GM12891 (cell line): ENCODE measurements around the gene IQSEC3.
A peak's percentile ranks its signal among the peaks of the same experiment; 100 is the strongest.
"Not testable (repeated sequence)": the region's sequence is repeated elsewhere in the genome, so short reads cannot be mapped to it uniquely, and the experiment has no call there.

ENCODE experiments used
- DNase-seq: peaks from one replicate; pipeline ENCODE4 v3.0.0; 2011; ENCODE audit warnings: low spot score; ENCODE audit not compliant: insufficient read length
- FAIRE-seq: peaks from 2 replicates; lab custom pipeline; 2011; peaks lifted over from hg19 to GRCh38; lab: Jason Lieb, UNC
- PAX5 ChIP-seq: IDR thresholded peaks from 2 replicates; pipeline ENCODE4 v1.6.1; 2011; ENCODE audit warnings: low read length, moderate library complexity, mild to moderate bottlenecking; ENCODE audit not compliant: insufficient read depth, severe bottlenecking
- POLR2A ChIP-seq: IDR thresholded peaks from 2 replicates; pipeline ENCODE4 v1.6.1; 2011; ENCODE audit warnings: low read depth, low read length, control low read depth
- POLR2AphosphoS5 ChIP-seq: IDR thresholded peaks from 2 replicates; pipeline ENCODE4 v1.6.1; 2011; ENCODE audit warnings: low read depth, low read length, control low read depth
- POU2F2 ChIP-seq: IDR thresholded peaks from 2 replicates; pipeline ENCODE4 v1.6.1; 2011; ENCODE audit warnings: low read depth, mild to moderate bottlenecking, control low read depth, low read length, moderate library complexity
- SPI1 ChIP-seq: IDR thresholded peaks from 2 replicates; pipeline ENCODE4 v1.6.1; 2011; ENCODE audit warnings: low read depth, low read length, control low read depth
- TAF1 ChIP-seq: IDR thresholded peaks from 2 replicates; pipeline ENCODE4 v1.6.1; 2011; ENCODE audit warnings: low read depth, low read length, control low read depth

Gene IQSEC3

DNA sequence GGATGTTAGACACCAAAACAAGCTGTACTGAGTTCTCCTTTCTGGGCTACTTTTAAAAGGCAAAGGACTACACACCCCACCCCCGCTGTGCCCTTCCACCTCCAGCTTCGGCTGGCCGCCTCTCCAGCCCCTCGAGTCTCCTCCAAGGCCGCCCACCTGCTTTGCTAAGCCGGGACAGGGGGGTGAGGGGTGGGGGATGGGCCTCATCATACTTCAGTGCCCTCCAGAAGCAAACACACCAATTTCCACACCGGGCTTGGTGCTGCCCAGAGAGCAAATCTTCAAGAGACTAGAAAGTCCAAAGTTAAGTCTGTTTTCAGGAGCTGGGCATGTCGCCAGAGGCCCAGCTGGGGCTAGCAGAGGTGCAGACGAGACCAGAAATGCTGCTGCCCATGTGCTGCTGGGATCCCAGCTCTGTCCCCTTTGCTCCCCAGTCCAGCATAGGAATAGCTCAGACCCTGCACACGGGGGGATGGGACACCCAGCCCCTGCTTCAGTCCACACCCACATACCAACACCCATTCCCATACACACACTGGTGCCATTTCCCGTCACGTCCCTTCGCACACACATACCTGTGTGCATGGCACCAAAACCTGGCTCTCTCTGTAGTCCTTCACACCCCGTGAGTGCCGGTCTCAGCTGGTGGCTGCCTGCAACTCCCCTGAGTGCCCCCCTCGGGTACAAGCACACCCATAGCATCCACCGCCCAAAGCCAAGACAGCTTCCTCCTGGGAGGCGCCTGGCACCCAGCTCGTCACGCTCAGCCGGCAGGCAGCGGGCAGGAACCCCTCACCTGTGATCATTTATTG, 146.4 kb downstream of the IQSEC3 start:
- DNase-seq, result no peak

DNA sequence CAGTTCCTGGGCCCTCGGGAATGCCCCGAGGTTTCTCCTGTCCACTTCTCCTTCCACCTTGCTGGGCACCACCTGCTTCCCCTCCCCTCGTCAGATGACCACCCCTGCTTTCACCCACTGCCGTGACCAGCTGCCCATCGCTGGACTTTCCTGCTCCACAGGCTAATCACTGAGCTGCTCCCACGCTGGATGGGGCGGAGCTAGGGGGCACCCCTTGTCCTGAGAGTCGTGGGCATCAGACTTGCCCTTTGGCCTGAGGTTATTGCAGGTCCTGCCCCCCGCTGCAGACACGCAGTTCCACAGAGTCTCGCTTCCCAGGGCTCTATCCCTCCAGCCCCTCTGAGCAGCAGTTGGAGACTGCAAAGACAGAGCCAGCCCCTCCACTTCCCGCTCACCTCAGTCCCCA, 147.0 kb downstream of the IQSEC3 start:
- no peak for DNase-seq
- TF ChIP-seq POLR2A, result no peak
- no peak for TF ChIP-seq SPI1
- TF ChIP-seq POLR2AphosphoS5, result no peak
- no peak for TF ChIP-seq TAF1
- no peak for TF ChIP-seq POU2F2
- no peak for TF ChIP-seq PAX5
- no peak for FAIRE-seq

More for the DNA sequence above, 146.4 kb downstream of the IQSEC3 start:
- TF ChIP-seq SPI1 (no peak), POU2F2 (no peak), PAX5 (no peak), TAF1 (no peak), POLR2AphosphoS5 (no peak), POLR2A (no peak)
- FAIRE-seq, result peak; percentile 5

DNA sequence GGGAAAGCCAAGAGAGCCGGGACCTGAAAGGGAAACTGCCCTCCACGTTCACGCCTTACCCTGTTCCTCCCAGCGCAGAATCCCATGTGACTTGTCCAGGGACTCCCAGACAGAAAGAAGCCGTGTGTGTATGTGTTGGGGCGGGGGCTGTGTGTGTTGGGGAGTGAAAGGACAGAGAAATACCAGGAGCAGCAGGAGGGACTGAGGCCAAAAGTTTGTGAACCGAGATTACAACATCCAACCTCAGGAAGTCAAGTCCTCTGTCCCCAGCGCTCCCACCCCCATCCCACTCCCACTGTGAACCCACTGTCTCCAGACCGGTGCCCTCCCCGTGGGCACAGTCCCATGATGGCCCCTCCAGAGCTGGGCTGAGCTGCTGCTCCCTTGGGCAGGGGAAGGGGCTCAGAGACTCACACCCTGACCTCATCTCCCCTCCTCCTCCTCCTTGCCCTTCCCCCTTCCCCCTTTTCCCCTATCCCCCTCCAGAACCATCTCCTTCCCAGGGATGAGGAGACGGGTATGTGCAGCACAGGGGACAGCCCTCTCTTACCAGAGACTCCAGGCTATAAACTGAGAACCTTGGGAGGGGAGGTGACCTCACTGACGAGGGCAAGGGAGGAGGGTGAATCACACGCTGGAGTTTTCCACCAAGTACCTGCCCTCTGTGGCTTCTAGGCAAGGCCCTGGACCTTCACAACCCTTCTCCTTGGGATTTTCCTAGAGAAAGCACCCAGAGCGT, 147.6 kb downstream of the IQSEC3 start, which contains the start of gene SLC6A12:
TSS of gene SLC6A12 (minus strand) at position 155 of the 739 bp plus-strand sequence. CDS start 4,171 bp downstream, outside the sequence.
- DNase-seq (no peak), FAIRE-seq (no peak)
- TF ChIP-seq POLR2AphosphoS5 (no peak), TAF1 (no peak), POU2F2 (no peak), POLR2A (no peak), PAX5 (no peak), SPI1 (no peak)

DNA sequence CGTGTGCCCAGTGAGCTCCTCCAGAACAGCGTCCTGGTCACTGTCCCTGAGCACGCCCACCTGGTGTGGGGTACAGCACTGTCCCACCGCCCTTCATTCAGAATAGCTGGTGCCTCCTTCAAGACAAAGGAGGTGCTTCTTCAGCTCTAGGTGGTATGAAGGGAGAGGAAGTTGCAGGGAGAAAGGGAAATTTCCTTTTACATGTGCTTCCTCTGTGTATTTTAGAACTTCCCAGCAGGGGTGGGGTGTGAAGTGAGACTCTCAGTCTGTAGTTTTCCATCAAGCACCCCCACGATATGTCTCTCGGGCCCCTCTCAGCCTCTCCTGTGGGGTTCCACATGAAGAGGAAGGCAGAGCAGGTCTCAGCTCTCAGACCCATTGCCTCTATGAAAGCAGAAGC, 148.5 kb downstream of the IQSEC3 start:
- FAIRE-seq, result no peak
- DNase-seq, result no peak

DNA sequence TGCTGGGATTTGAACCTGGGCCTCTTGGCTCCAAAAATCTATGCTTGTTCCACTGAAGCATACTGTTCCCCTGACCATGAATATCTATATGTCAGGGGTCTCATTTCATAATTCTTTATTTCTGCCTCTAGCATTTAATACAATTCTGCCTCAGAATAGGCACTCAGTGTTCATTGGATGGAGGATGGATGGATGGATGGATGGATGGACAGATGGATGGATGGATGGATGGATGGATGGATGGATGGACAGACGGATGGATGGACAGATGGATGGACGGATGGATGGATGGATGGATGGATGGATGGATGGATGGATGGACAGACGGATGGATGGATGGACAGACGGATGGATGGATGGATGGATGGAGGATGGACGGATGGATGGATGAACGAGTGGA, 150.5 kb downstream of the IQSEC3 start:
- FAIRE-seq, DNase-seq: not testable (repeated sequence)

More for the DNA sequence above, 148.5 kb downstream of the IQSEC3 start:
- TF ChIP-seq TAF1, result no peak
- TF ChIP-seq POLR2A, result no peak
- TF ChIP-seq SPI1, result no peak
- no peak for TF ChIP-seq POU2F2
- TF ChIP-seq POLR2AphosphoS5, result no peak
- no peak for TF ChIP-seq PAX5

DNA sequence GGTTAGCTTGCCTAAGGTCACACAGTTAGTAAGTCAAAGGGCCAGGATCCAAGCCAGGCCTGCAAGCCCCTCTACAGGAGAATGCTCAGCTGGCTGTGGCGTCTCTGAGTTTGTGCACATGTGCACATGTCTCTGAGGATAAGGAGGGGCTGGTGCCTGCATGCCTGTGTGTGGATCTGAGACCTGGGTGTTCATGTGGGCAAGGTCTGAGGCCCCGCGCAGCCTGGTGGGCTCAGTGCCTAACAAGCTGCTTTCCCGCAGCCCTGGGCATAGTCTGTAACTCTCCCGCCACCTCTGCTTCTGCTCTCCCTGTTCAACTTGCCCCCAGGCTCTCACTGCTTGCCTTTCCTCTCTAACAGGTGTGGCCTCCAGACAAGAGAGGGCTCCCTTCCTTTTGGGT, 151.7 kb downstream of the IQSEC3 start:
- no peak for DNase-seq
- FAIRE-seq, result no peak
- TF ChIP-seq POLR2A (no peak), POU2F2 (no peak), POLR2AphosphoS5 (no peak), PAX5 (no peak), SPI1 (no peak), TAF1 (no peak)

DNA sequence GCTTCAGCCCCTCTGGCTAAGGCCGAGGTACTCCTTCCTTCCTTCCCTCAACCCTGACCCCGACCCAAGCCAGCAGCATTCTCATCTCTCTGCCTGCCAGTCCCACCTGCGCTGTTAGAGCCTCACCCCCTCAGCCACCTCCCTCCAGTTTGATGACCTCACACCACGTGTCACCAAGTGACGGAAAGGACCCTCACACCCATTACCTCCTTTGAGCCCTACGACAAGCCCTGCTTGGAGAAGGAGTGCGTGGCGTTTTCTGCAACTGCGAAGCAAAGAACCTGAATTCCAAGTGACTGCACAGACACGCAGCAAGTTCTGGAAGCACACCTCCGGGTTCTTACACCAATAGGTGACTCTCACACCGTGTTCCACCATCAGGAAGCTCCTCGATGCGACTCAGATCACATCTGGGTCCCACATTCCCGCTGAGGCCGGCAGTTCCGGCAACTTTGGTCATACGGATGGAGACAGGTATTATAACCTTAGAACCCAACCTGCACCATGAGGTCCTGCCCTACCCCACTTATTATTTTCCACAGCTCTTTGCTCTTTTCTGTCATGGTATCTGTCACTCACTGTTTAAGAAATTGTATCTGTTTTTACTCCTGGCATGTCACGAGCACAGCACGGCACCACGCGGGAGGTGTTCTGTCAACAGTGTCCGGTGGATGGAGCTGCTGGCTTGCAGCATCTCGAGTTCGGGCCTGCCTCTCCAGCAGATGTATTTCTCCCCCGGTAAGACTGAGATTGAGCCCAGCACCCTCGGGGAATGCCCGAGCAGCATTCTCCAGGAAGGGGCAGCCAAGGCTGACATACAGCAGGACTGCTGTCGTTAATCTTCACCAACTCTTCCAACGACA, 152.4 kb downstream of the IQSEC3 start:
- TF ChIP-seq SPI1 (no peak), PAX5 (no peak), POLR2A (no peak), POLR2AphosphoS5 (no peak), POU2F2 (no peak), TAF1 (no peak)
- no peak for DNase-seq
- no peak for FAIRE-seq

DNA sequence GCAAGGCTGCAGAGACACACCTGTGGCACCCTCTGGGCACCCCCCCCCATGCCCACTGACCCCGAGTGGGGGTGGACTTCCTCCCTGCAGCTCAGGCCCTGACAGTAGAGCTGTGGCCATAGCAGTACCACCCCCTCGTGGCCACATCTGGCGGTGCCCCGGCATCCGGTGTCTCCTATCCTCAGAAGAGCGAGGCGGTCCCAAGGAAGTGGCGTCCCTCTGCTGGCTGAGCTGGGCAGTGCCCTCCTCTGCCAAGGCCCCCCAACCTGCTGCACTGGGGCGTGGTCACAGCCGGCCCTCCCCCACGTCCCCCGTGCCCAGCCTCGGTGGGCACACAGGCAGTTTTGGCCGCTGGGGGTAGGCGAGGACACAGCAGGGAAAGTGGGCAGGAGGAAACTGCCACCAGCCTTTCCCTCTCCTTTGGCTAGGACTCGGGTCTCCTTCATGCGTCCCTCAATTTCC, 153.4 kb downstream of the IQSEC3 start:
- TF ChIP-seq POU2F2, result no peak
- 0 out of 2 replicates have a peak, but pooled peaks have one; percentile 42 for TF ChIP-seq SPI1
- TF ChIP-seq PAX5, result no peak
- TF ChIP-seq POLR2A, result no peak
- DNase-seq (peak; percentile 65), FAIRE-seq (no peak)

DNA sequence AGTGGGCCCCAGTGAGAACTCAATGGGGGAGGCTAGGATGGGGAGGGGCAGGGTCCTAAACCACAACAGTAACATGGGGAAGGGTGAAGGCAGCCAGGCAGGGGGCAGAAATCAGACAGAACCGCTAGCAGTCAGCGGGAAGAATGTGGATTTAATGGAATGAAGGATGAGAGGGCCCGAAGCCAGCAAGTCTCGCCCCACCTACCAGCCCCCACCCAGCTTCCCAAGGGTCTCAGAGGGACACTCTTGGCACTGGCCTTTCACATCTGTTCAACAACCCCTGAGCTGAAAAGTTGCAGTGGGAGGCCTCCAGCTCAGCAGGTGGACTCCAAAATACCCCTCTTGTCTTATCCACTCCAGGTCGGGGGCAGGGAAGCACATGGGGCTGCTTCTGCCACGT, 153.9 kb downstream of the IQSEC3 start:
- FAIRE-seq (no peak), DNase-seq (no peak)
- TF ChIP-seq PAX5 (no peak), POU2F2 (no peak), SPI1 (no peak), POLR2A (no peak)
